D341Med (cell line): Measurements from ENCODE around the gene KCNV2.

Source experiments
- DNase-seq: peaks from one replicate; pipeline ENCODE4 v3.0.0; 2012; ENCODE audit warnings: low spot score

KCNV2 gene

DNA sequence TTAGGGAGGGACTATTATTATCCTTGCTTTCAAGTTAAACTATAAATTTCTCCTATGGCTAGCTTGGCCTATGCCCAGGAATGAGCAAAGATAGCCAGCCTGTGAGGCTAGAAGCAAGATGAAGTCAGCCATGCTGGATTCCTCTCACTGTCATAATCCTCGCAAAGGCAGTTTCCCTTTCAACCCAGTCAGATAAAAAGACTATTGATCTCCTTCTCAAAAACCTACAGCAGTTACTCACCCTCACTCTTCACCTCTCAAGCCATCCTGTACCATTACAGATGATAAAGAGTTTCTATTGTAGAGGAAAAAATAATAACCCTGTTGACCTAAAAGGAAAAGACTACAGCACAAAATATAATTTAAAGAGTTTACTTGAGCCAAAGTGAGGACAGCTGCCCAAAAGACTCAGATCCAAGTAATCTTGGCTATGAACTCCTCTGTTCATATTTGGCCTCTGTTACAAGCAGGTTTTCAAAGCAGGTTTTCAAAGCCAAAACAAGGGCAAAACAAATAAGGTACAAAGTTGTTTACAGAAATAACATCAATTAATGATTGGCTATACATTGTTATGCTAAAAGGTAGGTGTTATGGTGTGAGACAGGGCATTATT is 41.7 kb downstream of the KCNV2 start:
- DNase-seq = no peak

DNA sequence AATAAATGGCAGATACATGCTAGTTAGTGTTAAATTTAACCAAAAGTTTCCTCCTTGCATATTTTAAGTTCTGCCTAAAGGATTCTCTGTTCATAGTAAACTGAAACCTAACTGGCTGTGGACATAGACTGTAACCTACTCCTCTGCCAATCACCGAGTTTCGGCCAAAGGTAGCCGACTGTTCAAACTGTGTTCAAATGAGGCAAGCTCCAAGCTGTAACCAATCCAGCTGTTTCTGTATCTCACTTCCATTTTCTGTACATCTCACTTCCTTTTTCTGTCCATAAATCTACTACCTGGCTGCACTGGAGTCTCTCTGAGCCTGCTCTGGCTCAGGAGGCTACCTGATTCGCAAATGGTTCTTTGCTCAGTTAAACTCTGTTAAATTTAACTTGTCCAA is 44.1 kb downstream of the KCNV2 start:
- DNase-seq = no peak

DNA sequence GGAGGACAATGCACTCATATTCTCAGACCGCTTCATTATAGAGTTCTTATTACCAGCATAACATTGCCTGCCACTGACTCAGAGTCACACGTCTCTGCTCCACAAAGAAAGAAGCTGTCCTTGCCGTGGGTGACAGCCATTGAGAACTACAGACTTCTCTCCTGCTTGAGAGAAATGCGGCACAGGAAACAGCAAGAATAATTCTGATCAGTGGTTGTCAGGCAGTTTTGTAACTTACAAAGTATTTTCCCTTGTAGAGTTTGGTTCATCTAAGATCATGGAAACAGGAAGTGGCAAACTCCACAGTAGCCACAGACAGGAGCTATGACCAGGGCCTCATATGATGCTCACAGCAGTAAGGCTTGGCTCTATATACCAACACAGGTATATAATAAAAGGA is 47.0 kb downstream of the KCNV2 start:
- no peak for DNase-seq

DNA sequence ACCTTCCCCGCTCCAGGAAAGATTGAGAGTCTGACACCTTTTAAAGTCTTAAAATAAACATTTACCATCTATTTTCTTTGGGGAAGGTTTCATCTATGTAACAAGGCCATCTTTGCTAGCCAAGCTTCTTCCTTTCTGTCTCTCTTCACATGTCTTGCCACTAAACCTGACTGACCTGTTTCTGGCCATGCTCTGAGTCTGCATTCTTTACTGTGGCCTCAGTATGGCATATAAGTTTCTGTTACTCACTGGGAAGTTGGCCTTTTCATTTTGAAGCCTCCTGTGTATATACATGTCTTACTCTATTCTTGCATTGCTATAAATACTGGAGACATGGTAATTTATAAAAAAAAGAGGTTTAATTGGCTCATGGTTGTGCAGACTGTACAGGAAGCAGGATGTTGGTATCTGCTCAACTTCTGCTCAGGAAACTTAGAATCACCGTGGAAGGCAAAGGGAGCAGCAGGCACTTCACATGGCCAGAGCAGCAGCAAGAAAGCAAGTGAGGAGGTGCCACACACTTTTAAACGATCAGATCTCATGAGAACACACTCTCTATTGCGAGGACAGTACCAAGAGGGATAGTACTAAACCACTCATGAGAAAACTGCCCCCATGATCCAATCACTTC is 48.1 kb downstream of the KCNV2 start:
- DNase-seq = no peak

DNA sequence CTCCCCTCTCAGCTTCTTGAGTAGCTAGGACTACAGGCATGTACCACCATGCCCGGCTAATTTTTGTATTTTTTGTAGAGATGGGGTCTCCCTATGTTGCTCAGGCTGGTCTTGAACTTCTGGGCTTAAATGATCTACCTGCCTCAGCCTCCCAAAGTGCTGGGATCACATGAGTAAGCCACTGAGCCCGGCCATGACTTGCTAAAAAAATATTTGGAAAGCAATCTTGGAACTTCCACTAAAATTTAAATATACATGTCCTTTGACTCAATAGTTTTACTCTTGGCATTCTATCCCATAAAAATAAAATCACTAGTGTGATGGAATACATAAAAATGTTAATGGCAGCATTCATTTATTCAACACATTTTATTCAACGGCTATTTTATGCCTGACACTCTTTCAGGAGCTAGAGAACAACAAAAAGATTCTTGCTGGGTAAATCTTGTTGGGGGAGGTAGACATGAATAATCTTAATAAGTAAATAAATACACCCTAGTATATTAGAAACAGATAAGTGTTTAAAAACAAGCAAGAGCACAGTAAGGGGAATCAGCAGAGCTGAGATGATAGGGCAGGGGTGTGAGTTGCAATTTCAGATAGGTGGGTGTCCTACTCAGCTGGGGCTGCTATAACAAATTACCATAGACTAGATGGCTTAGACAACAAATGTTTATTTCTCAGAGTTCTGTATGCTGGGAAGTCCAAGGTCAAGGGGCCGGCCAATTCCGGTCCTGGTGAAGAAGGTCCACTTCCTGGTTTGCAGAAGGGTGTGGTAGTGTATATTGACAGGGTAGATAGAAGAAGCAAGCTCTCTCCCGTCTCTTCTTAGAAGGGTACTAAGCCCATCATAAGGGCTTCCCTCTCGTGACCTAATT is 50.7 kb downstream of the KCNV2 start:
- no peak for DNase-seq

DNA sequence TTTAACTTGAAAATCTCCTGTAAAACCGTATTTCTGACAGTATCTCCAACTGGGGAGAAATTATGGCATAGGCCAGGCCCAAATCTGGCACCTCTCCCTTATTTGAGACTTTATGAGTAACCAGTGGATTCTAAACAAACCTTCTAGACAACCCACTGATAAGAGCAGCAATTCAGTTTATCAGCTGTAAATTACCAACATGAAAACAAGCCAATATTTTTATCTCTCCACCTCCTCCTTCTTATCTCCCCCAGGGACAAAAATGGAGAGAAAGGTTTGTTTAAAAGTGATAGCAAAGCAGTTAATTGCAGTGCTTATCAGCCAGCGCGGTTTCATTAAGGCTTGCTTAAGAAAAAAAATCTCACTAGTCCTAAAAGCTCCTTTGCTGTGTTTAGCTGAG is 53.8 kb downstream of the KCNV2 start:
- DNase-seq = no peak

DNA sequence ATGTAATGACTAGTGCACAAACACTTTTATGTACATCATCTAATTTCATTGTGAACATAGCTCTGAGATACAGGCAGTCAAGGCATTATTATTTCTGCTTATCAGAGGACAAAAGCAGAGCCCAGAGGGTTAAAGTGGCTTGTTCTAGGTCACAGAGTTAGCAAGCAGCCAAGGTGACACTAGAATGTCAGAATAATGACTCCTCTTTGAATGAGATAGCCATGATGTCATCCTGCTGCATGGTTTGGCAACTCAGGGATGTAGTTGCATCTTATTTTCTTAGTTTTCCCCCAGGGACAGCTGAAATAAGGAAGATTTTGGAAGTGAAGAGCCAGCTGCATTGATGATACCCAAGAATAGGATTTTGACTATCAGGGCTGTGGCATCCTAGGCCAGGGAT is 54.4 kb downstream of the KCNV2 start:
- no peak for DNase-seq

DNA sequence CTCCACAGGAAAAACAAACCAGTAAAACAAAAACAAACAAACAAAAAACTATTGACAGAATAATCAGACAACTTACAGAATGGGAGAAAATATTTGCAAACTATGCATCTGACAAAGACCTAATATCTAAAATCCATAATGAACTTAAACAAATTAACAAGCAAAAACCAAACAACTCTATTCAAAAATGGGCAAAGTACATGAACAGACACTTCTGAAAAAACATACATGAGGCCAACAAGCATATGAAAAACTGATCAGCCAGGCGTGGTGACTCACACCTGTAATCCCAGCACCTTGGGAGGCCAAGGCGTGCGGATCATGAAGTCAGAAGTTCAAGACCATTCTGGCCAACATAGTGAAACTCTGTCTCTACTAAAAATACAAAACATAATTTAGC is 60.1 kb downstream of the KCNV2 start:
- no peak for DNase-seq

DNA sequence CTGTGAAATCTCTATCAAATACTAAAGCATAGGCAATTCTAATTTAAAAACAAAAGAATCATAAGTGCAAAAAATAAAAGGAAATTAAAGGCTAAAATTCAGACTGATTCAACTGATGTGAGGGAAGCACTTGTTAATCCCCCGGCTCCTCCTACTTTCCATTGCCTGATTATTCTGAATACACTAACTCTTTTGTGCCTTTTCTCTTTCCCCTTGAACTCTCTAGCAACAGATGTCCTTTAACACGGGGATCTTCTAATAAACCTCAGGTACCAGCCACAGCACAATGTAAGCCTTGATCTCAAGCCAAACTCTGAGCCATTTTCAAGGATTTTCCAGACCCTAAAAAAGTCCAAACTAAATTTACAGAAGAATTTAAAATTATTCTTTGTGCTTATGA is 61.5 kb downstream of the KCNV2 start:
- DNase-seq = no peak
